OCI-LY1 (cell line): ENCODE measurements around the gene MAD1L1.

Experiments used
- EZH2 ChIP-seq: fragments of 200-600 bp; sonication (generic), shearing (Covaris generic); IDR thresholded peaks from 2 replicates; pipeline ENCODE4 v1.8.0; 2017; ENCODE audit warnings: borderline replicate concordance, mixed run types, mild to moderate bottlenecking, antibody characterized with exemption, low read length, moderate library complexity, mixed read lengths
- TF ChIP-seq, protein P1 (sequence below): fragments of 200-600 bp; sonication (generic), shearing (Covaris generic); IDR thresholded peaks from 2 replicates; pipeline ENCODE4 v1.5.1; 2017; ENCODE audit warnings: mild to moderate bottlenecking, antibody characterized with exemption, low read length, moderate library complexity, mixed read lengths

GRCh38 chr7:2201686-2202360 lies 30.9 kb downstream of the MAD1L1 start:
- TF ChIP-seq, protein P1, sequence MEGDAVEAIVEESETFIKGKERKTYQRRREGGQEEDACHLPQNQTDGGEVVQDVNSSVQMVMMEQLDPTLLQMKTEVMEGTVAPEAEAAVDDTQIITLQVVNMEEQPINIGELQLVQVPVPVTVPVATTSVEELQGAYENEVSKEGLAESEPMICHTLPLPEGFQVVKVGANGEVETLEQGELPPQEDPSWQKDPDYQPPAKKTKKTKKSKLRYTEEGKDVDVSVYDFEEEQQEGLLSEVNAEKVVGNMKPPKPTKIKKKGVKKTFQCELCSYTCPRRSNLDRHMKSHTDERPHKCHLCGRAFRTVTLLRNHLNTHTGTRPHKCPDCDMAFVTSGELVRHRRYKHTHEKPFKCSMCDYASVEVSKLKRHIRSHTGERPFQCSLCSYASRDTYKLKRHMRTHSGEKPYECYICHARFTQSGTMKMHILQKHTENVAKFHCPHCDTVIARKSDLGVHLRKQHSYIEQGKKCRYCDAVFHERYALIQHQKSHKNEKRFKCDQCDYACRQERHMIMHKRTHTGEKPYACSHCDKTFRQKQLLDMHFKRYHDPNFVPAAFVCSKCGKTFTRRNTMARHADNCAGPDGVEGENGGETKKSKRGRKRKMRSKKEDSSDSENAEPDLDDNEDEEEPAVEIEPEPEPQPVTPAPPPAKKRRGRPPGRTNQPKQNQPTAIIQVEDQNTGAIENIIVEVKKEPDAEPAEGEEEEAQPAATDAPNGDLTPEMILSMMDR: no peak
- no peak for TF ChIP-seq EZH2
